H1 (cell line): ENCODE measurements around the gene PIAS2.

Source experiments
- CEBPB ChIP-seq: IDR thresholded peaks from 2 replicates; pipeline ENCODE4 v1.6.1; 2012; ENCODE audit warnings: low read depth, low read length
- CTCF ChIP-seq, 3 experiments: IDR thresholded peaks; 1 replicate in 2 of 3; 2 replicates in 1 of 3; pipeline versions ENCODE4 v1.5.1 to v1.6.1; 2011; ENCODE audit warnings: low read length in 3 of 3, mild to moderate bottlenecking in 3 of 3, inconsistent platforms in 2 of 3, low read depth in 1 of 3, moderate library complexity in 1 of 3; ENCODE audit not compliant: insufficient read depth in 1 of 3; ENCODE audit errors: control extremely low read depth in 1 of 3
- EP300 ChIP-seq, 2 experiments: IDR thresholded peaks; 1 replicate in 1 of 2; 2 replicates in 1 of 2; pipeline ENCODE4 v1.6.1; 2011 to 2012; ENCODE audit warnings: low read depth in 2 of 2, low read length in 2 of 2, mild to moderate bottlenecking in 2 of 2, borderline replicate concordance in 1 of 2, inconsistent platforms in 1 of 2, moderate library complexity in 1 of 2
- HDAC2 ChIP-seq, 2 experiments: fragments of 300-600 bp in 1 of 2; sonication (generic) in 1 of 2; IDR thresholded peaks; 2 replicates each; pipeline ENCODE4 v1.6.1; 2011 to 2012; ENCODE audit warnings: low read depth in 2 of 2, low read length in 2 of 2, mild to moderate bottlenecking in 2 of 2, moderate library complexity in 2 of 2, borderline replicate concordance in 1 of 2, inconsistent platforms in 1 of 2
- JUND ChIP-seq: IDR thresholded peaks from 2 replicates; pipeline ENCODE4 v1.6.1; 2011; ENCODE audit warnings: mild to moderate bottlenecking, improper control_type of control experiment, low read length
- MAX ChIP-seq: IDR thresholded peaks from 2 replicates; pipeline ENCODE4 v1.6.1; 2012; ENCODE audit warnings: inconsistent platforms
- POLR2A ChIP-seq, 2 experiments: IDR thresholded peaks; 1 replicate in 1 of 2; 2 replicates in 1 of 2; pipeline ENCODE4 v1.6.1; 2011; ENCODE audit warnings: low read depth in 2 of 2, low read length in 2 of 2, mild to moderate bottlenecking in 2 of 2; ENCODE audit errors: control extremely low read depth in 1 of 2
- POLR2AphosphoS5 ChIP-seq: IDR thresholded peaks from 2 replicates; pipeline ENCODE4 v1.6.1; 2011; ENCODE audit warnings: low read depth, low read length
- RXRA ChIP-seq: IDR thresholded peaks from 2 replicates; pipeline ENCODE4 v1.6.1; 2011; ENCODE audit warnings: low read depth, mild to moderate bottlenecking, low read length, moderate library complexity; ENCODE audit not compliant: insufficient read depth
- SIN3A ChIP-seq, 2 experiments: IDR thresholded peaks in 1 of 2; conservative IDR thresholded peaks in 1 of 2; 2 replicates each; pipeline ENCODE4 v1.6.1; 2011 to 2012; ENCODE audit warnings: low read length in 2 of 2, improper control_type of control experiment in 1 of 2, low read depth in 1 of 2, mild to moderate bottlenecking in 1 of 2
- SIX5 ChIP-seq: IDR thresholded peaks from 2 replicates; pipeline ENCODE4 v1.6.1; 2011; ENCODE audit warnings: mild to moderate bottlenecking, low read depth, low read length
- TAF1 ChIP-seq: IDR thresholded peaks from 2 replicates; pipeline ENCODE4 v1.6.1; 2011; ENCODE audit warnings: mild to moderate bottlenecking, low read depth, low read length
- TAF7 ChIP-seq: optimal IDR thresholded peaks from 2 replicates; pipeline ENCODE3; 2011; ENCODE audit warnings: low read depth, mild to moderate bottlenecking, inconsistent platforms, low read length, moderate library complexity, borderline replicate concordance

GRCh38 chr18:46754661-46755292, 162.5 kb downstream of the PIAS2 start:
- no peak for TF ChIP-seq JUND
- peak; percentile 21 to 59 (median 49); a peak in 3 of 4 replicates for TF ChIP-seq CTCF (IDR thresholded peaks at IDR 0.05; ENCODE audit: control extremely low read depth in 1 of 3, insufficient read depth in 1 of 3, low read depth in 1 of 3, low read length in 3 of 3)
- no peak for TF ChIP-seq TAF1
- no peak for TF ChIP-seq MAX
- no peak for TF ChIP-seq HDAC2 (IDR thresholded peaks at IDR 0.05; ENCODE audit: borderline replicate concordance in 1 of 2, low read depth in 2 of 2, low read length in 2 of 2)
- TF ChIP-seq TAF7 = no peak
- no peak for TF ChIP-seq SIN3A (conservative IDR thresholded peaks at IDR 0.05 in 1 of 2, IDR thresholded peaks at IDR 0.05 in 1 of 2; ENCODE audit: low read depth in 1 of 2, low read length in 2 of 2)
- TF ChIP-seq POLR2AphosphoS5 = no peak
- no peak for TF ChIP-seq RXRA
- no peak for TF ChIP-seq CEBPB
- TF ChIP-seq SIX5 = no peak
- no peak for TF ChIP-seq EP300 (IDR thresholded peaks at IDR 0.05; ENCODE audit: borderline replicate concordance in 1 of 2, low read depth in 2 of 2, low read length in 2 of 2)
- TF ChIP-seq POLR2A (IDR thresholded peaks at IDR 0.05; ENCODE audit: control extremely low read depth in 1 of 2, low read depth in 2 of 2, low read length in 2 of 2) = no peak
